Measurements from ENCODE around the gene SNRK.

The SNRK gene

DNA sequence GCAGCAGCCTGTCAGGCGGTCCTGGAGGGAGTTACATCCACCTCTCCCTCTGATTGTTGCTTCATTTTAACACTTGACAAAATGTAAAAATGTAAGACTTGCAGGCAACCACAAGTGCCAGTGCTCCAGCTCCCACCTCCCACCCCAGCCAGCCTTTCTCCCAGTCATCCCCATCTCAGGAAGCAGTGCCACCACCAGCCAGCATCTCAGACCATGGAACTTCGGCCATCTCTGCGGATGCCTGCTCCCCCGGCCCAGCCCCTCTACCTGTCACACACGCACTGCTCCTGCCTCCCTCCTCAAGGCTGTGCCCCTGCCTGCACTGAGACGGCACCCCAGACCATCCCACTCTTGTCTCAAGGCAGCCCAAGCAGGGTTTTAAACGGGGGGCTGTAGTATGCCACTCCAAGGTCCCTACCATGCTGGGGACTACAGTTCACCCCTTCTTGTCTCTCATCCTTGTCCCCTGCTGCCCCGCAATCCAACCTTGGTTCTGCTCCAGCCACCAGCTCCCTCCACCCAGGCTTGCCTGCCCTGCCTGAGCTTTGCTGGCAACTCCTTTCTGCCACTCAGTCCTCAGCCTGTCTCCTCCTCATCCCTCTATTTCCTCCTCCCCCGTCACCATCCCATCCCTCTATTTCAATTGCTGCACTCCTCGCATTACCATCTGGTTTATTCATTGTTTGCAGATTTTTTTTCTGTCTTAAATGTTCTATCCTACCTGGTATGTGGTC lies 85.8 kb downstream of the SNRK start:
- DNase-seq, result no peak

DNA sequence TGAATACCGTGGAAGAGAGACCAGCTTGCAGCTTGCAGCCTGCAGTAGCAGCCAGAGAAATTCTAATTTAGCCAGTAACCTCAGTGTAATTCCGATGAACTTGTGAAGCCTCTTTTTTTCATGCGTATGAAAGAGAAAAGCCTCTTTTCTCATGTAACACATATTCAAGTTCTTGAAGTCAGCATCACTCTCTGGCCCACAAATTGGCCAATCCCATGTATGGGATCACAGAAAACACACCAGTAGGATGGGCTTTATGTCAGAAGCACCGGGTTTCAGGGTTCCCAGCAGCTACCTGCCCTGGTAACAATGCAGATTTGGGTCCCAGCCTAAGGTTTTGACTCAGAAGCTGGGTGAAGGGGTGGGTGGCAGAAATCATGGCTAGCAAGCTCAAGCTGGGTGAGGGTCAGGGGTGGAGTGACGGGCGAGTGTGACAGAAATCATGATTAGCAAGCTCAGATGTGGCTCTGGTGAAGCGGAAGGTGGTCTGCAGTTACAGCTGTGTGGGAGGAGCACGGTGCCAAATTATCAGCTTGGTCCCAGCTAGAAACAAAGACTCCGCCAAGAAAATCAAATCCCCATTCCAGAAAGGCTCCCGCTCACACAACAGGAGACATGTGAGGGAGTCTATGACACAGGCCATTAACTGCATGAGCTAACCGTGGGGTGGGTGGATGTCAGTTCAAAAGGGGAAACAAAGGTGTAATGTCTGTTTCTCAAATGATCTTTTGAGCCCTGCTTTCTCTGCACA lies 86.6 kb downstream of the SNRK start:
- DNase-seq, result peak; percentile 29 to 65

DNA sequence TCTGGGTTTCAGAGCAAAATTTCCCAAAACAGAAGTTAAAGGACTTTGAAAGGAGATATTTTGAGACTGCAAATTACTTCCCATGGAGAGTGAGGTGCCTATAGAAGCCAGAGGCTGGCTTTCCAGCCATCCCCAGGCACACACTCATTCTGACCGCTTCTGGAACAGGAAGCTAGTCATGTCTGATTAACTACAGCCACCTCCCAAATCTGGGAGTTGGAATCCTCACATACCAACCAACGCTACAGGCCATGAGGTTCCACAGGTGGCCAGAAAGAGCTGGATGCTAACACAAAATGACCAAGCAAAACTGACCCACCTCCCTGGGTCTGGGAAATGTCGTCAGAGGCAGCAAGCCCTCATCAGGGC lies 87.2 kb downstream of the SNRK start:
- no peak for DNase-seq

DNA sequence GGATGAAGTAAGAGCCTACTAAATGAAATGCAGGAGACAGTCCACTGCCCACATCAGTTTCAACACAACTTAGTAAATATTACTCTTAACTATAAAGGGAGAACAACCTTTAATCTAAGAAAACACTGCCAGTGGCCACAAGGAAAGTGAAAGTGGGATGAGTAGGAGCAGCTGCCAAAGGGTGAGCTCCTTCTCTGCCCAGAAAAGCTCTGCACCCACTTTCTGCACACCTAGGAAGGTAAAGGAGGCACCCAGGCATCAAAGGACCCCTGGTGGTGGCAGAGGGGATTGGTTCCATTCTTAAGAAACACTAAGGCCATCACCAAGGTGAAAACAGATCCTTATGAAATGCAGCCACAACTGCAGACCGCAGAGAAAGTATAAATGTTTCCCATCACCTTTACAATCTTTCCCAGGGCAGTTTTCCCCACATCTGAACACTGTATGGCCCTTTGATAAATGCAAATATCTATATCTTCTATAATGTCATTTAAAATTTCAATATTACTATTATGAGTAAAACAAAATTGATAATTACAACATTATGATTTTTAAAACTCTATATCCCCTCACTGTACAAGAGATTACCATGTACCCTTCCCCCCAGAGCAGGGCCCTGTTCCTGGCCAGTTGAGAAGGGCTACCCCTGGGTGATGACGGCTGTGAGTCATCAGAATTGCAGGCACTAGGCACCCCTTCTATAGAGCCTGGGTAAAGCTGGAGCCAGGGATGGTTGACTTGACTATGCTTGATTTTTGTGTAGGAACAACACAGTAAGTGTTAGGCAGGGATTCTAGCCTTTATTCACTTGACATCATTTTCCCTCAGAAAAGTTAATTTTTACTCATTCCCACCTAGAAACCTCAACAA lies 92.0 kb downstream of the SNRK start:
- peak in 1 of 2 donors; percentile 44 for DNase-seq

DNA sequence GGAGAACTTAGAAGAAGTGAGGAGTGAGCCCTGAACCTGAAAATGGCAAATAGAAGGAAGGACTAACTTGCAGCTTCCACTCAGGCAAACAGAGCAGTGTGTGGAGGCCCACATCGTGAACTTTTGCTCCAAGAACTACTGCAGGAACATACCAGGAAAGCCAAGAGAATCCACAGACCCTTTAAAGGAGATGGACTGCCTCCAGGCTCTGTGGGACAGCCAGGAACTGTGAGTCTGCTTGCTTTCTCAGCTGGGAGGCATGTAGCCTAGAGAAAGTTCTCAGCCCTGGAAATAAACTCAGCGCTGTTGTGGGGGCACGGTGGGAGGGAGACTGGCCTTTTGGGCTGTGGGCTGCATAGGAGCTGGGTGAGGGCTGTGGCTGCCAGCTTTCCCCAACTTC lies 93.0 kb downstream of the SNRK start:
- DNase-seq, result no peak

DNA sequence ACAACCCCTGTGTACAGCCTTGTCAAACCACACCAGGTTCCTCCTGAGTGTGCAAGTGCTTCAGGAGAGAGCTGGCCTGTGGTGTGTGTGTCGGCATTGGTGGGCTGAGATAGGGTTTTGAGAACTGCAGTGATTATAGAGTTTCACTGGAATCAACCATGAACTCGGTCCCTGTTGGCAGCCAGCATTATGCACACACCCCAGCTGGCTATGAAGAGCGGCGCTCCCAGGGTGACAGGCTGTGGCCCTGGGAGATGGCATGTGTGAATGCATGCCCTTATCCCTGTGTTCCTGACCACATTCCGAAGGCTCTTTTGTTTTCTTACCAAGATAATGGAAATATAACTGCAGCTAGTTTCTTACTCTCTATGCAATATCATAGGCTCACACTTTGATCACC lies 101.8 kb downstream of the SNRK start:
- no peak for DNase-seq

DNA sequence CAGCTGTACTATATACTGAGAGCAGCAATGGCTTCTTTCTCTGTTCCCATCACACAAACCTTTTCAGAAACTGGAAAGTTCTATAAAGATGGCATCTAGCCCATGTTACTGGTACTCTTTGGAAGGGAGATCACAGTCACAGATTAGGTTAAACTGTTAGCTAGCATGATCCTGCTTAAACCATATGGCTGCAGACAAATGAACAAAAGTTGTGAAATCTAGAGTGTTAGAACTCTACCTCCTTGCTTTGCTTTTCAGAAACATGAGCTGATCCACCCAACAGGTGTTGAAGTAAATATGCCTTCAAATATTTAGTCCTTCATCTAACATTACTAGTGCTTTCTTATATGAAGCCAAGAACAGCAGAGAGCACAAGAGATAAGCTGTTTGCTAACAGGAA lies 102.6 kb downstream of the SNRK start:
- DNase-seq, result no peak

DNA sequence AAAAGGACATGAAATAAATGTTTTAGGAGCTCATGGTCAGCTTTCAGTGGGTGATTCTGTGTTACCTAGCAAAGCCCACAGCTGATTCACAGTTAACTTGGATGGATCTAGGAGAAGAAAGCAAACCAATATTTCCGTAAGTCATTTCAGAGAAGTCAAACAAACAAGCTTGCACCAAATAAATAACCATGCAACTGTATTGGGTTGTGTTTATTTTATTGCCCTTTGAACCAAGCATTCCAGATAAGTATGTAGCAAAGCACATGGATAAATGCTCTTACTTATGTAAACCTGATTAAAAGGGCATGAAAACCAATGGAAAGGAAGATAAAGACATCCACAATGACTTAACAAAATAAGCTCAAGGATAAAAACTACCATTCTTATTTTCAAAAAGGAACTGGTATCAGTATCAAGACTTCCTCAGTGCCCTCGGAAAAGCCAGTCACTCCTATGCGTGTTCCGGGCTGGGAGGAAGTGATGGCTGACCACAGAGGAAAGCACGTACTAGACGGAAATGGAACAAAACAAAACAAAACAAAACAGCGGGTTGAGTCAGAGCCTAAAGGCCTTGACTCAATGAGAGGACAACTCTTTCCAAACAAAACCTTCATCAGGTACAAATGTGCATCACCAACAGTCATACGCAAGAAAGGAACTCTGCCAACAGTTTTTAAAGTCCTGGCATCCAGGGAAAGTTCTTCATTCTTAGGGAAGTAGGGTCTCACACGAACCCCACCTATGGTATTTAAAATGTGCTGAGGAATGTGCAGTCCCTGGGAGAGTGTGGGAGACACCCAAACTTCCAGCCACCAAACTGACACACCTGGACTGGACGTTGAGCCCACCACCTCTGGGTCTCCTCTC lies 103.3 kb downstream of the SNRK start:
- peak; percentile 79 to 80 for DNase-seq

DNA sequence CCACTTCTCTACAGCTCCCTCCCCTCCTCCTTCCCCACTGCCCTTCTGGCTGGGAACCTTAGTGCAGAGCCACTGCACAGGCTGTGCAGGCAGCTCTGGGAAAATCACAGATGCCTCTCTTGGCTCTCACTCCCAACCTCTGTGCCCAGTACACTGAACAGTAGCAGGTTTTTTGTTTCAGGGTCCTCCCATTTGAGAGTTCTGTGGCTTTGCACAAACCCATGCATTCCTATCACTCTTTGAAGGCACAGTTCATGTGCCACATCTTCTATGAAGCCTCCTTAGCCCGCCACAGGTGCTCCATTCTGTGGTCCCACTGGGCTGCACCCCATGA lies 103.9 kb downstream of the SNRK start:
- no peak for DNase-seq

DNA sequence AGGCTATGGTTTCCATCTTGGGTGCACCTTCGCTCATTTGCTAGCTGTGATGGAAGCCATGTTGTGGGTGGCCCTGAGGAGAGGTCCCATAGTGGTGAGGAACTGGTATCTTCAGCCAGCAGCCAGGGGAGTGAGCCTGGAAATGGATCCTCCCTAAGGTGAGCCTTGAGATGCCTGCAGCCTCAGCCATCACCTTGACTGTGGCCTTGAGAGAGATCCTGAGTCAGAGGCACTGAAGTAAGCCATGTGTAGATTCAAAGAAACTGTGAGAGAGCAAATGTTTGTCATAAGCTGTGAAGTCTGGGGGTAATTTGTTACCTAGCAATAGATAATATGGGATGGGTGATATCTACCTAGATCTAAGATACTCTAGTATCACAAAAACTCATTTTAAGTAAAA lies 105.3 kb downstream of the SNRK start:
- no peak for DNase-seq

DNA sequence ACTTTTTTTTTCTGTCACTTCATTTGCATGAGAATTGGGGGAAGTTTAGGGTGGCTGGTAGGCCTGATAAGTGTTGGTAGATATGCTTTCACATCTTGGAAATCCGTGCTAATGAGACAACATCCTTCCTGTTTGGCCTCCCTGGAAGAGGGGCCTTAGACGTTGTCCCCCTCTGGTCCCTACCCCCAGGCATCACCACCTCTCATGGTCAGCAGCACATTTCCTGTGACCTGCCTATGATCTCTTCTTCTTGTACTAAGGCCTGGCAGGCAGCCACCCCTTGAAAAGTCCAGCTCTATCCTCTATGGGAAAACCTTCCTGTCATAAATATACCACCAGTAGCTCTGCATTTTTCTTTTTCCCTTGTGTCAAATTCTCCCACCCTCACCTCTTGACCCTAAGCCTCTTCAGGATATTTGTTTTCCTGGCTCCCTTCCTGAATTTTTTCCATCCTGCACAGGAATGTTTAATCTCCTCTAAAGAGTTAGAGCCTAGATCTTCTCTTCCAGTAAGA lies 107.8 kb downstream of the SNRK start:
- no peak for DNase-seq

DNA sequence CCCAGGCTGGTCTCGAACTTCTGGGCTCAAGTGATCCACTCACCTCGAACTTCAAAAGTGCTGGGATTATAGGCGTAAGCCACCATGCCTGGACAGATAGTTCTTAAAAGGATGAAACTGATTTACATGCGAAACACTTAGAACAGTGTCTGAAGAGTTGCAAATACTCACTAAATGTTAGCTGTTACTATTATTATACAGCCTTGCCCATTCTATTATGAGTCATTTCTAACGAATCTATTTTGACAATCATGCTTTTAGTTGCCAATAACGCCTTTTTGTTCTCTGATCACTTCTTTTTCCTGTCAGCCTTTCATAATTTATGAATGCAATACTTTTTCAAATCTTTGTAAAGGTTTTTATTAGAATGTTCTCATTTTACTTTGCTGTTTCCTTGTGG lies 112.7 kb downstream of the SNRK start:
- DNase-seq, result no peak

DNA sequence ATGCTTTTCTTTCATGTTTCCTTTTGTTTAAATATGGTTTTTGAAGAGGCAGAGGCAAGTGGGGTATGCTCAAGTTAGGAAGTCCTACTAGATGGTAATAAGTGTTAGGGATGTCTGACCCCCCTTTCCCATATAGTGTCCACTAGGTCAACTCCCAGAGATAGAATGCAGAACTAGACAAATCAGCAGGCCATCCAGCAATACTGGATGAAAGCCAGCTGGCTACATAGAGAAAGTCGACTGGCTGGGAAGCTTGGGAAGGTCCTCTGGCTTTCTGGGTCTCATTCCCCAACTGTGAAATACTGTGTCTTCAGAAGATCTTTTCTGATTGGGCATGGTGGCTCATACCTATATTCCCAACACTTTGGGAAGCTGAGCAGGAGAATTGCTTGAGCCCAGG lies 113.8 kb downstream of the SNRK start:
- DNase-seq, result no peak

Measured in inflammatory macrophage treated with lipopolysaccharide for 1 hour (primary cell).